ENCODE results near the gene LAMA5.

Gene LAMA5, protein sequence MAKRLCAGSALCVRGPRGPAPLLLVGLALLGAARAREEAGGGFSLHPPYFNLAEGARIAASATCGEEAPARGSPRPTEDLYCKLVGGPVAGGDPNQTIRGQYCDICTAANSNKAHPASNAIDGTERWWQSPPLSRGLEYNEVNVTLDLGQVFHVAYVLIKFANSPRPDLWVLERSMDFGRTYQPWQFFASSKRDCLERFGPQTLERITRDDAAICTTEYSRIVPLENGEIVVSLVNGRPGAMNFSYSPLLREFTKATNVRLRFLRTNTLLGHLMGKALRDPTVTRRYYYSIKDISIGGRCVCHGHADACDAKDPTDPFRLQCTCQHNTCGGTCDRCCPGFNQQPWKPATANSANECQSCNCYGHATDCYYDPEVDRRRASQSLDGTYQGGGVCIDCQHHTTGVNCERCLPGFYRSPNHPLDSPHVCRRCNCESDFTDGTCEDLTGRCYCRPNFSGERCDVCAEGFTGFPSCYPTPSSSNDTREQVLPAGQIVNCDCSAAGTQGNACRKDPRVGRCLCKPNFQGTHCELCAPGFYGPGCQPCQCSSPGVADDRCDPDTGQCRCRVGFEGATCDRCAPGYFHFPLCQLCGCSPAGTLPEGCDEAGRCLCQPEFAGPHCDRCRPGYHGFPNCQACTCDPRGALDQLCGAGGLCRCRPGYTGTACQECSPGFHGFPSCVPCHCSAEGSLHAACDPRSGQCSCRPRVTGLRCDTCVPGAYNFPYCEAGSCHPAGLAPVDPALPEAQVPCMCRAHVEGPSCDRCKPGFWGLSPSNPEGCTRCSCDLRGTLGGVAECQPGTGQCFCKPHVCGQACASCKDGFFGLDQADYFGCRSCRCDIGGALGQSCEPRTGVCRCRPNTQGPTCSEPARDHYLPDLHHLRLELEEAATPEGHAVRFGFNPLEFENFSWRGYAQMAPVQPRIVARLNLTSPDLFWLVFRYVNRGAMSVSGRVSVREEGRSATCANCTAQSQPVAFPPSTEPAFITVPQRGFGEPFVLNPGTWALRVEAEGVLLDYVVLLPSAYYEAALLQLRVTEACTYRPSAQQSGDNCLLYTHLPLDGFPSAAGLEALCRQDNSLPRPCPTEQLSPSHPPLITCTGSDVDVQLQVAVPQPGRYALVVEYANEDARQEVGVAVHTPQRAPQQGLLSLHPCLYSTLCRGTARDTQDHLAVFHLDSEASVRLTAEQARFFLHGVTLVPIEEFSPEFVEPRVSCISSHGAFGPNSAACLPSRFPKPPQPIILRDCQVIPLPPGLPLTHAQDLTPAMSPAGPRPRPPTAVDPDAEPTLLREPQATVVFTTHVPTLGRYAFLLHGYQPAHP (N-terminal part only)

DNA sequence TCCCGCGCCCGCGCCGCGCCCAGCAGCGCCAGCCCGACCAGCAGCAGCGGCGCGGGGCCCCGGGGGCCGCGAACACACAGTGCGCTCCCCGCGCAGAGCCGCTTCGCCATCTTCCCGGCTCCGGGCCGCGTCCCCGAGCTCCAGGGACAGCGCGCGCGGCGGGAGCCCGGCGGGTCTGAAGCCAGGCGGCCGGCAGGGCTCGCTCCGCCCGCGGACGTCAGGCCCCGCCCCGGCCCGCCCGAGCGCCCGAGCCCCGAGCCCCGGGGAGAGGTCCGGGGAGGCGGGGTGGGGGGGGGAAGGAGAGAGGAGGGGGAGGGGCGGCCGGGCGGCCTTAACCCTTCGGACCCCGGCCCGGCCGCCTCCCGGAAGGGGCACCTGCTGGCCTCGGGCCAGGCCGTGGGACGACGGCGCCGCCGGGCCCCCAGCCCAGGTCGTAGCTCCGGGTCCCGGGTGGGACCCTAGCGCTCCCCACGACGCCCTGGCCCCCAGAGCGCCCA is at the start of gene LAMA5:
Gene LAMA5 (minus strand): TSS at position 177 of the 497 bp plus-strand sequence. CDS start 67 bp downstream, at position 110.
- peak; percentile 61 for DNase-seq (ENCODE audit: low read depth)

DNA sequence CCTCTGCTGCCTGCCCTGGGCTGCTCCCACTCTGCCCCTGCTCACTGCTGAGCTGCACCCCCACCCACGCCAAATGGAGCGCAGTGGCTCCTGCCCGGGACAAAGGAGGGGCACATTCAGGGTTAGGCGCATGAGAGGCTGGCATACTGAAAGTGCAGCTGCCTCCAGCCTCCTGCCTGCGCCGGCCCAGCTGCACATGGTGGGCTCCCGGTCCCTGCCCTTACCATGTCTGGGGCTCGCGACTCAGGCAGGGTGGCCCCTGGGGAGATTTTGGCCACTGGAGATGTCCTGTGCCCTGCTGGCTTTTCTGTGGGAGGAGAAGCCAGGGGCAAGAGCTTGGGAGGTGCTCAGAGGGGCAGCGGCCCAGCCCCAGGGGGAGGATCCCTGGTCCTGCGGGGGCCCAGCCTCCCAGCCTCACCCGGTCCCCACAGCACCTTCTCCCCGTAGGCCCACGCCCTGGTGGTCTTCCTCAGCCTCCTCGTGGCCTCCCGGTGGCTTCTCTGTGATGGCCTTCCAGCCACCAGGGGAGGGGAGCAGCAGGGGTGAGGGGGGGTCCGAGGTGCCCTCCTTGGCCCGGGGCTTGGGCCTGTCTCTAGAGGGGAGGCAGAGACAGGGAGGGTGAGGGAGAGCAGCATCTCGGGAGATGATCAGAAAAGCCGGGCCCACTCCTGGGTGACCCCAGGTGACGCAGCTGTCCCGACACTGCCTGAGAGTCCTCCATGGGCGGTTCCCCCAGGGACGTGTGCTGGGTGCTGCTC is 48.4 kb upstream of the LAMA5 start:
- DNase-seq (ENCODE audit: low read depth), result no peak

DNA sequence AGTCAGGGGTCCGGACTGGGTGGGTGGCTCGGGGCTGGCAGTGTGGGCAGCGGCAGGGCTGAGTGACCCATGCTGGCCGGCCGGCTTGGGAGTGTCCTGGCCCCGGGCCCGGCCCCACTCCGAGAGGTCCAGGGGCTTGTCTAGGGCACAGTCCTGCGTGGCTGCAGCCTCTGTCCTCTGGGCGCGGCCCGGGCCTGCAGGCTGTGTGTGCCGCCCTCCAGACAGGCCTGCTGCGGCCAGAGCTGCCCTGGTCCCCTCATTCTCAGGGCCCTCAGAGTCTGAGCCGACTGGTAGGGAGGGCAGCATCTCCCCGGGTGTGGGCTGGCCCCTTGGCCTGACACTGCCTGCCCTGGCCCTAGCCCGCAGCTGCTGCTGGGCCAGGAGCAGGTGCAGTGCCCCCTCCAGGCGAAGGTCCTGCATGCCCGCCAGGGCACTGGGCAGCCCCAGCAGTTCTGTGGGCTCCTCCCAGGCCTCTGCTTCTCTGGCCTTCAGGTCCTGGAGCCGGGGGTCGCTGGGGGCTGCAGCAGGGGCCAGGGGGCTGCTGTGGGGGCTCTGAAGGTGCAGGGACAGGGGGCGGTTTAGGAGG is 46.9 kb upstream of the LAMA5 start:
- DNase-seq (ENCODE audit: low read depth), result peak; percentile 40

DNA sequence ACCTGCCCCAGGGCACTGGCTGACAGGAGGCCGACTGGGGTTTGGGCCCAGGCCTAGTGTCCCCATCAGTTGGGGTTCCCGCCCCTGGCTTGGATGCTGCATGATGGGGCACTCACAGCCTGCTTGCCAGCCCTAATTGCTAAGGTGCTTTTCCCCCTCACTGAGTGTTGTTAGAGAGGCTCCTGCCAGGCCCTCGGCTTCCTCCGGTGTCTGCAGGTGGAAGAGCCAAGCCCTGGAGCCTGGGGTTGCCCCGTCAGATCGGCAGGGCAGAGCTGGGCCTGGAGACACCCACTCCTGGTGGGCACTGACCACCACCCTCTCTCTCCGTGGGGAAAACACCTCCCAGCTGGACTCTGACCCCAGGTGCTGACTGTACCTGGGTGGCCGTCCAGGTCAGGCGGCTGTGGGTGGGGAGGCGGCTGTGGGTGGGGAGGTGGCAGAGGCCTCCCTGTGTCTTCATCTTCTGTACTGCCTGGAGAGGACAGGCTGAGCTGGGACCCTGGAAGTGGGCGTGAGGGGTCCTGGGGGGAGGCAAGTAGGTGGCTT is 46.0 kb upstream of the LAMA5 start:
- no peak for DNase-seq (ENCODE audit: low read depth)

DNA sequence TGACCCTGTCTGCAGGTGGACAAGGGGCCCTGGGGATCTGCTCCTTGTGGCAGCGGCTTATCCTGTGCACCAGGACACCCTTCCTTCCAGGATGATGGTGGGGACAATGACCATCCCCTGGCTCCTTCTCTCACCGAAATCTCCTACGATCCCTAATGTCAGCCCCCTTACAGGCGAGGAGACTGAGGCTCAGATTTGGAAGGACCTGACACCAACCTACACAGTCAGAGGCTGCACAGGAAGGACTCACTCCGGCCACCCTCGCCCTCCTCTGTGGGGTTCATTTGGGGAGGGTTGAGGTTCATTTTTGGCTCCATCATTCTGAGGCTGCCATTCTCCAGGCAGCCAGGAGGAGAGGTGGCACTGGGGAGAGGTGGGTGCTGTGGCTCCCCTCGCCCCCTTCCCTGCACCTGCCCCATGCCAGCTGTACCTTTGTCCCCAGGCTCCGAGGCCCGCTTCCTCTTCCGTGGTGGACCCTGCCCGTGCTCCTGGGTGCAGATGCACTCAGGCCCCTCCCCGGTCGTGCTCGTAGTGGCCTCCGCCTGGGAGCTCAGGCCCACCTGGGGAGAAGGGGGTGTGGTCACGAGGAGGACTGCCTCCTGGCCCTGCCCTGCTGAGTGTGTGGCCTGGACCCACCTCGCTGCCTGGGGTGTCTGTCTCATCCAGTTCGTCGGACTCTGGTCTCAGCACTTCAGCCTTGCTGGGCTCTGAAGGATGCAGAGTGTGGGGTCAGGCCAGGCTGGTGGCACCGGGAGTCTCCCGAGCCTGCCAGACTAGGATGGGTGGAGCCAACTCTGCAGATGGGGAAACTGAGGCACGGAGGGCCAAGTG is 45.3 kb upstream of the LAMA5 start:
- DNase-seq (ENCODE audit: low read depth), result no peak

DNA sequence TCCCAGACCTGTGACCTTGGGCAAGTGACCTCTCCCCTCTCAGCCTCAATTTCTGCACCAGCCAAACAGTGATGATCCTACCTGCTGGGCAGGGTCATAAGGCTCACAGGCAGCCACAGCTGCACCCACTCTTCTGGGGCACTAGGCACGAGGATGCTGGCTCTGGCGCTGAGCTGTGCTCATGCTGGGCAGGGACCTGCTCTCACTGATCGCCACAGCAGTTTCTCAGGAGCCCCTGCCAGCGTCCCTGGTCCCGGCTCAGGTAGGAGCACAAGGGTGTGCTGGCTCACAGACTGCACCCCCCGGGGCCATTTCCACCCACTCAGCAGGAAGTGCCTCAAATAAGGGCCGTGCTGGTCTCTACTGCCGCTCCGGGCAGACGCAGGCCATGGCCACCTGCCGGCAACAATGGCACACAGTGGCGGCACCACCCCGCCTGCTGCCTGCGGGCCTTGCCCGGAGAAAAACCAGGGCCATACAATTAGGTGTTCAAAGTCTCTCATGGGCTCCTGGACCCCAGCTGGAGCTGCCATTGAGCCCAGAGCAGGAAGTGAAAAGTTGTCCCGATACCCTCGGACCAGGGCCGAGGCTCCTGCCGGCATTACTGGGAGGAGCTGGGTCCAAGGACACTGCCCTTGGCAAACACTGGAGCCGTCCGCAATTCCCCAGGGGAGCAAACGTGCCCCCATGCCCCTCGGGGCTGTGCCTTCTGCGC is 44.5 kb upstream of the LAMA5 start:
- no peak for DNase-seq (ENCODE audit: low read depth)

DNA sequence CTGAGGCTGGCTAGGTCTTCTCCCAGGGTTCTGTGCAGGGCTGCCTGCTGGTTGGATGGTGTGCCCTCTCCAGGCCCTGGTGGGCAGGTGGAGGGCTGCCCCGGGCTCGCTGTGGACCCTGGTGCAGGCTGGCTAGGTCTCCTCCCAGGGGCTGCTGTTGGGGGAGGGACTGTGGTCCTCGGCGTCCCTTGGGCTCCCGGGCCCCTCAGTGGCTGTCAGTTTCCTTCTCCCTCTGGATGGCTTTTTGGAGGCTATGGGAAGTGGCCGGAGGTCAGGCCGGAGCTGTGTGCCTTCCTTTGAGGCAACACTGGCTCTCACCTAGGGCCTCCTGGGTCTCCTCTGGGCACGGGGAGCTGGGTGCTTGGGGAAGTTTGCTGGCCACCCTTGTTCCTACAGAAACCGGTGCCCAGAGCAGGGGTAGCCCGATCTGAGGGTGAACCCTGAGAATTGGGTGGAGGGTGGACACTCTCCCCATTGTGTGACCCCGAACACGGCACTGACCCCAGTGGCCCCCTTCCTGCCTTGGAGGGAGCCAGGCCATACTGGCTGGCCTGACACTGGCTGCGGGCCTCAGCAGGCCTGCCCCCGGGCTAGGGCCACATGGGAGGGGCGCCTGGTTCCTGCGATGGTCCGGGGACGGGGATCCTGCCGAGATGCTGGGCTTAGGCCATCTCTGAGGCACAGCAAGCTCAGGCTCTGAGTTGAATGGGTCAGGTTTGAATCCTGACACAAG is 43.8 kb upstream of the LAMA5 start:
- no peak for DNase-seq (ENCODE audit: low read depth)

DNA sequence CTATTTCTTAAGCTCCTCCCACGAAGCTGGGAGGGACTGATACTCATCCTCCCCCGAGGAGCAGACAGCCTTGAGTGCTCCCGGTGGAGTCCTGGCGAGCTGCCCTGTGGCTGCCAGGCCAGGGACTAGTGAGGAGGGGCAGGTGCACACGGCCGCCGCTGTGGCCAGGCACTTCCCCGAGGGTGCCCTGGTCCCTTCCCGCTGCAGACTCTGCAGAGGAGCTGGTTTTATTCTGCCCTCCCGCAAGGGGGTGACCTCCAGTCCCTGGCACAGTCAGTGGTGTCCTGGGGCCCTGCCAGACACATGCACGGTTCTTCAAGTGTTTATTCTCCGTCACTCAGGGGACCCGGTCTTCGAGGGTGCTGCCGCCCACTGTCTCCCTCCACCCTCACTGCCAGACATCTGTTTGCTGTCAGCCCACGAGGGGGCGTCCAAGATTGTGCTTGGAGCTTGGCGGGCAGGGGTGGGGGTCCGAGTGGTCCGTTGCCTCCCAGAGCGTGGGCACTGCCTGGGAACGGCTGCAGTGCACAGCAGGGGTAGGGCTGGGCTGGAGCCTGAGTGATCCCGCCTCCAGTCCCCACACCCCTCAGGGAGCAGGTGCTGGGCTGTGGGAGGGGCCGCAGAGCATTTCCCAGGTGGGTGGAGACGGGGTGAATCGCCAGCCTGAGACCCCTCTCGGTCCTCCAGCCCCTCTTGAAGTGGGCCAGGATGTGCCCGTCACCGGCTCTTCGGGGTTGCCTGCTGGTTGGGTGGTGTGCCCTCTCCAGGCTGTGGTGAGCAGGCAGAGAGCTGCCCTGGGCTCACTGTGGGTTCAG is 43.0 kb upstream of the LAMA5 start:
- peak; percentile 47 for DNase-seq (ENCODE audit: low read depth)

DNA sequence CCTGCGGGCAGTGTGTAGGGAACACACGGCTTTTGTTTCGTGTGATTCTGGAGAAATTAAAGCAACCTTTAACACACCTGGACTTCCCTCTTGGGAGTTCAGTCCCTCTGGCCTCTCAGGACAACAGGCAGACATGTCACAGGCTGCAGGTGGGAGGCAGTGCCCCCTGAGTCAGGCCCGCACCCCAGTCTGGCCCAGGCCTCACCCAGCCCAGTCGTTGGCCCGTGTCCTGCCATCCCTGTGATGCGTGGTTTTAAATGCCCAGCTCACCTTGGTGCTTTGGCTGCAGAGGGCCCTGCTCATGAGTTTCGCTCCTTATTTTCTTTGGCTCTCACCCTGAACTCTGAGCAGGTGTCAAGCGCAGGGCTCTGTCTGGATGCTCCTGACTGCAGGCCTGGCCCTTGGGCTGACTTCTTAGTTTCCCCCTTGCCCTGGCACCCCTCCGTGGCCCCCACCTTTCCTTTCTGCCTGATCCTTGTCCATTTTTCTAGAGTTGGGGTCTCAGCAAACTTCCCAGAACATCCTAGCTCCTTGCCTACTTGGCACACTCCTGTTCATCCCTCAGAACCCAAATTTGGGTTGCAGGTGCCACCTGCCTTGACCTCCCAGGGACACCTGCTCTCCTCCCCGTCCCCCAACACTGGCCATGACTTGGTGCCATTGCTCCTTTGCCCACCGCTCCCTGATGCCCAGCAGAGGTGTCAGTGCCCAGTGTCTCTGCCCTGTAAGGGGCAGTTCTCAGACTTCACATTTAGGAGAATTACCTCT is 42.2 kb upstream of the LAMA5 start:
- DNase-seq (ENCODE audit: low read depth), result no peak

DNA sequence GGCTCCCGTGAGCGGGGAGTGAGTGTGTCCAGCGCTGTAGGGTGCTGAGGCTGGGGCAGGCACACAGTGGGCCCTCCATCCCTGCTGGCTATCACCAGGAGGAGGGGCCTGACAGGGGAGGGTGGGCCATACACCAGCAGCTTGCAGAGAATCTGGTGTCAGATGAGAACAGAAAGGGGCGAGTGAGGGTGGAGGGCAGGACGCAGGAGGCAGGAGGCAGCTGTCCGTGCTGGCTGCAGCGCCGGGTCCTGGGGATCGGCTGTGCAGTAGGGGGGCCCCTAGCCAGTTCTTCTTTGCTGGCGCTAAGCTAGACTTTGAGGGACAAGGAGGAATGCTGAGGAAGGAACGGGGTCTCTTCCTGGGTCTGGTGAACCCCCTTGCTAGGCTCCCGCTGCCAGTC is 41.5 kb upstream of the LAMA5 start:
- DNase-seq (ENCODE audit: low read depth), result no peak

DNA sequence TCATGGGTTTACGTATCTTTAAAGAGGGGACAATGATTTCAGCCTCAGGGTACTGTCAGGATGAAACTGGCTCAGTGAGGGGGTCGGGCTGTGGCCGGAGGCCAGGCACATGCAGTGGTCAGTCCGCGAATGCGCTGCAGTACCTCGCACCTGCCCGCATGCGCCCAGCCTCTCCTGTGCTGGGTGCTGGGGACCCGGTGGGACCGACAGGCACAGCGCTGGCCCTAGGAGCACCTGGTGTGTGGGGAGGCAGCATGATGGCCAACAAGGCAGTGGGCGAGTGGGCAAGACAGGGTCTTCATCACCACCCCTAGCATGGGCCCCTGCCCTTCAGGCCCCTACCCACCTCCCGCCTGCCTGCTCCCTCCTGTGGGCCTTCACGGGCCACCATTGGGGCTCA is 40.9 kb upstream of the LAMA5 start:
- no peak for DNase-seq (ENCODE audit: low read depth)

DNA sequence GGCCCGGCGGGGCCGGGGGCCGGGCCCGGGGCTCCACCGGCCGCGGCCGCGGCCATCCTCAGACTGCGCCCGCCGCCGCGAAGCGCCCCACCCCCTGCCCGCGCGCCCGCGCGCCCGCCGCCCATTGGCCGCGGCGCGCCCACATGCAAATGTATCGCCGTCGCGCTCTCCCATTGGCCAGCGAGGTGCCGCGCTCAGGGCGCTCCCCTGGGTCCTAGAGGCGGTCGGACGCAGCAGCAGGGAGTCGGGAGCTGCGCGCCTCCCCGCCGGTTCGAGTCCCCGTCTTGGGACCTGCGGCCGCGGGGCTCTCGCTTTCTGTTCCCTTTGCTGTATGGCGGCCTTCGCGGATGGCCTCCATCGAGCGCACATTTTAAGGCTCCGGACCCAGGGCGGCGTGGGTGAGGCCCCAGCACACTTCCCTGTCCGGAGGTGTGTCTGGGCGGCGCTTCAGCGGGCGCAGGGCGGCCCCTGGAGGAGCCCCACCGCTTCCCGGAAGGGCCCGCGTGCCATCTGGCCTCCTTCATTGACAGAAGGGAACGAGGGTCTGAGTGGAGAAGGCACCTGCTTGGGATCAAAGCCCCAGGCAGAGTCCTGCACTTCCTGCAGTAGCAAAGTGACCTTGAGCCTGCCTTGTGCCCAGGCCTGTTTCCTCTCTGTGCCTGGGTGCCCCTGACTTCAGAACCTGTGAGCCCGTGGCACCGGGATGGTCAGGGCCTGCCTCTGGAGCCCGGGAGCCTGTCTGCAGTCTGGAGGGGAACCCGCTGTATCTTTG is 40.3 kb upstream of the LAMA5 start, which contains the start of gene CABLES2:
Gene CABLES2 (minus strand): TSS at position 65 of the 772 bp plus-strand sequence. CDS start 9 bp downstream, at position 56.
- DNase-seq (ENCODE audit: low read depth), result peak; percentile 97

DNA sequence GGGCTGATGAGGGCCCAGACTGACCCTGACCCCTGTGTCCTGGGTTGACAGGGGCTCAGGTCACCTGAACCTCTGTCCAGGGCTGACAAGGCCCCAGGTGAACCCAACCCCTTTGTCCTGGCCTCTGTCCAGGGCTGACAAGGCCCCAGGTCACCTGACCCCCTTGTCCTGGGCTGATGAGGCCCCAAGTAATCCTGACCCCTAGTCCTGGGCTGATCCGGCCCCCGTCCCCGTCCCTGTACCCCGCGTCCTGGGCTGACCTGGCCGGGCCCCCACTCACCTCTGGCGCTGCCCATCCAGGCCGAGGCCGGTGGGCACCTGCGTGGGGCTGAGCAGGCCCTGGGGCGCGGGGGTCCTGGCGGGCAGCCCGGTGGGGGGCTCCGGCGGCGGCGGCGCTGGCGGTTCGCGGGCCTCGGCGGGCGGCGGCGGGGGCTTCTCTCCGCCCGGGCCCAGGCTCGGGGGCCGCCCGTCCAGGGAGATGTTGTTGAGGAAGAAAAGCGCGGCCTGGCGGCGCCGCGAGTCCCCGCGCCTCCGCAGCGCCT is 39.6 kb upstream of the LAMA5 start:
- DNase-seq (ENCODE audit: low read depth), result no peak

DNA sequence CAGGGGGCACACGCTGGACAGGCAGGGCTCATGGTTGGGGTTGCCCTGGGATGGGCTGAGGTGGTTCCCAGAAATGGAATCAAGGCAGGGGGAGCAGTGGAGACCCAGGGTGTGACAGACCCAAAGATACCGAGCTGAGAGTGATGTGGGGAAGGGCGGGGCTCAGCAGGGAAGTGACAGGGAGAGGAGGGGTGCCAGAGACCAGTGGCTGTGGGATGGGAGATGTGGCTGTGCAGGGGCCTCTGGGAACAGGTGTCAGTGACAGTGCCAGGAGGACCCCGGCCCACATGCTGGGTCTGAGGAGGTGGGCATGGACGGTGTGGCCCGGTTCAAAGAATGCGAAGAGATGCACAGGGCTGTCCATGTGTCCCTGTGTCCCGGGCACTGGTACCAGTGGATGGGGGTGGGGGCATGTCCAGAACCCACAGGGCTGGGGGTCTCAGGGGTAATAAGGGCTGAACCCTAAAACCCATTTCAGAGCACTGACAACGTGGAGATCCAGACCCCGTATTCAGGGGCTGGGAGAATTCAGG is 38.9 kb upstream of the LAMA5 start:
- no peak for DNase-seq (ENCODE audit: low read depth)

All from ELR (cell line).